ENCODE results near the gene UBL7. TPM values are rescaled to one million over a fixed set of nuclear protein-coding genes. Genes with fewer than 3 reads are reported as not detected.
A peak's percentile ranks its signal among the peaks of the same experiment; 100 is the strongest.

UBL7 gene
- total RNA-seq, 2 experiments from 2014 or later = 29.5 to 44.1 TPM

DNA sequence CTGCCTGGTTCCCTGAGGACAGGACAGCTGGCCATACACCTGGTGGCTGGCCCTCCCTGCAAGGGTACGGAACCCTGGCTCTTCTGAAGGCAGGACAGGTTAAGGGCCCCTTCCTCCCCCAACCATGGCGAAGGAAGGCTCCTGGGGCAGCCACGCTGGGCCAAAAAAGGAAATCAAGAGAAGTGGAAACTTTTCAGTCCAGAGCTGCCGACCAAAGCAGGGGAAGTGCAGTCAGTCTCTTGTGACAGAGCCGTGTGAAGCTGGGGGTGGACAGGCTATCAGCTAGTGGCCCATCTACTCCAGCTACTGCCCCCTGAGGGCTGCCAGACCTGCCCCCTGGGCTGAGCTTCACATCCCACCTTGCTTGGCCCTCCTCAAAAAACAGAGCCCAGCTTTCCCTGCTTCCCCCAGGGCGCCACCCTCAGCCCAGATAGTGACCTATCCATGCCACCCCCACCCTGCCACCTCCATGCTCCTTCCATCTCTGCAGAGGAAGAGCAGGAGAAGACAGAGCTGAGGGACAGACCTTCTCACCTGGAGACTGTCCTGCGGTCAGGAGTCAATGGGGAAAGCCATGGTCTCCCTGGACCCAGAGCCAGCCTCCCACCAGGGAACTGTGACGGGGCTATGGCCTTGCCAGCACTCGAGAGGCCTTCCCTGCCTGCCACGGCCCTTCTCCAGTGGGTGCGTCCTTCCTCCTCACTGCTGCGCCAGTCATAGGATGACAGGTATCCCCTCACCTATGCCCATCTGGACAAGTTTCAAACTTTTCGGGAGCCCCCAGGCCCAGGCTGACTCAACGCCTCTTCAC, 31.8 kb downstream of the UBL7 start:
- Histone ChIP-seq H3K4me1 (ENCODE audit: insufficient read depth, low read length, poor library complexity, severe bottlenecking) (peaks cover 44% of the 10 kb centered on the region), H3K4me2 (ENCODE audit: low read length) (peak overlapping the region; percentile 15; the same call in 1 of the 2 replicates), H4K20me1 (ENCODE audit: insufficient read depth, low read length) (no peaks in the 10 kb centered on the region), H3K36me3 (ENCODE audit: insufficient read depth, low read length) (no peaks in the 10 kb centered on the region), H3K9me3 (ENCODE audit: low read length) (no peaks in the 10 kb centered on the region), H2AFZ (ENCODE audit: low read length) (no peak overlapping the region), H3K9me2 (ENCODE audit: insufficient read depth, low read length) (no peaks in the 10 kb centered on the region), H3K4me3 (ENCODE audit: low read depth, low read length, poor library complexity, severe bottlenecking) (no peak overlapping the region), H3K27ac (ENCODE audit: low read depth, low read length, poor library complexity, severe bottlenecking) (no peak overlapping the region), H3K79me2 (ENCODE audit: insufficient read depth, low read depth, low read length) (no peaks in the 10 kb centered on the region)
- no peak for DNase-seq (ENCODE audit: low spot score)
- no peak for TF ChIP-seq CTCF (conservative IDR thresholded peaks at IDR 0.05; ENCODE audit: low read length)
- no peak for TF ChIP-seq EZH2phosphoT487 (IDR thresholded peaks at IDR 0.05; ENCODE audit: borderline replicate concordance, low read depth, low read length)
- POLR2A ChIA-PET = interaction anchor here (1.0 to 1.2 kb wide), 2 partner anchors 11 to 25 kb away, joined by 3 to 4 read pairs; no protein-coding TSS in a partner anchor
- BruUV-seq (replicated peaks) = no TSS peak
- CTCF ChIA-PET (ENCODE audit: unreplicated experiment) = interaction anchor here (0.9 kb wide), 1 partner anchor 26 kb away, joined by 4 read pairs; no protein-coding TSS in a partner anchor
- intact Hi-C loops (cut with micrococcal nuclease; ENCODE audit: unreplicated experiment) = no loop called here

DNA sequence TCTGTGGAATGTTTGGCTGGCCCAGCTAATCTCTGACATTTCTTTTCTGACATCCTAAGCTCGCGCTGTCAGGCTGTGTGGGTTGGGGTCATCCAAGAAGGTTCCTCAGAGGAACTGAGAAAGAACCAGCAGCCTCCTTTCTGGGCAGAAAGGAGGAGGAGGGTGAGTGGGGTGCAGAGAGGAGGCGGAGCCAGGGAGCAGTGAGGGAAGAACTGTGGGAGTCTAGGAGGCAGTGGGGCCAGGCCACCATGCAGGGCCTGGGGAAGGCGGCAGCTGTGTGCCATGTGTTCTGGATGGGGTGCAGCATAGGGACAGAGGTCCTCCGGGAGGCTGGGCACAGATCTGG, 32.5 kb downstream of the UBL7 start:
- Histone ChIP-seq H3K79me2 (ENCODE audit: insufficient read depth, low read depth, low read length) (no peaks in the 10 kb centered on the region), H3K36me3 (ENCODE audit: insufficient read depth, low read length) (no peaks in the 10 kb centered on the region), H3K4me3 (ENCODE audit: low read depth, low read length, poor library complexity, severe bottlenecking) (no peak overlapping the region), H3K4me2 (ENCODE audit: low read length) (peak overlapping the region; percentile 15; the same call in 1 of the 2 replicates), H4K20me1 (ENCODE audit: insufficient read depth, low read length) (no peaks in the 10 kb centered on the region), H3K9me3 (ENCODE audit: low read length) (no peaks in the 10 kb centered on the region), H3K27ac (ENCODE audit: low read depth, low read length, poor library complexity, severe bottlenecking) (no peak overlapping the region), H2AFZ (ENCODE audit: low read length) (no peak overlapping the region), H3K9me2 (ENCODE audit: insufficient read depth, low read length) (no peaks in the 10 kb centered on the region), H3K4me1 (ENCODE audit: insufficient read depth, low read length, poor library complexity, severe bottlenecking) (peaks cover 38% of the 10 kb centered on the region)
- no TSS peak for BruUV-seq (replicated peaks)
- intact Hi-C loops (cut with micrococcal nuclease; ENCODE audit: unreplicated experiment) = no loop called here
- no peak for DNase-seq (ENCODE audit: low spot score)
- TF ChIP-seq EZH2phosphoT487 (IDR thresholded peaks at IDR 0.05; ENCODE audit: borderline replicate concordance, low read depth, low read length) = no peak
- no peak for TF ChIP-seq CTCF (conservative IDR thresholded peaks at IDR 0.05; ENCODE audit: low read length)
- CTCF ChIA-PET (ENCODE audit: unreplicated experiment) = no interaction called here
- POLR2A ChIA-PET = interaction anchor here (1.0 kb wide), 1 partner anchor 11 kb away, joined by 3 read pairs; no protein-coding TSS in a partner anchor
